Measurements from ENCODE around the gene CLN6.

DNA sequence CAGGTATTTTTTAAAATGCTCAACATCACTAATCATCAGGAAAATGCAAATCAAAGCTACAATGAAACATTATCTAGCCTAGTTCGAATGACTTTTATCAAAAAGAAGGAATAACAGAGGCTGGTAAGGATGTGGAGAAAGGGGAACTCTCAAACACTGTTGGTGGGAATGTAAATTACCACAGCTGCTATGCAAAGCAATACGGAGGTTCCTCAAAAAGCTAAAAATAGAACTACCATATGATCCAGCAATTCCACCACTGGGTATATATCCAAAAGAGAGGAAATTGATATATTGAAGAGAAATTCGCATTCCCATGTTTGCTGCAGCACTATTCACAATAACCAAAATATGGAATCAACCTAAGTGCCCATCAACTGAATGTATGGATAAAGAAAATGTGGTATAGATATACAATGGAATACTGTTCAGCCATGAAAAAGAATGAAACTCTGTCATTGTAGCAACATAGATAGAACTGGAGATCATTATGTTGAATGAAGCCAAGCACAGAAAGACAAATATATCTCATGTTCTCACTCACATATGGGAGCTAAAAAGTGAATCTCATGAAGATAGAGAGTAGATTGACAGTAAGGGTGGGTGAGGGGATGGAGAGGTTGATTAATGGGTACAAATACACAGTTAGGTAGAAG, 19.7 kb upstream of the CLN6 start:
- TF ChIP-seq, protein P1, sequence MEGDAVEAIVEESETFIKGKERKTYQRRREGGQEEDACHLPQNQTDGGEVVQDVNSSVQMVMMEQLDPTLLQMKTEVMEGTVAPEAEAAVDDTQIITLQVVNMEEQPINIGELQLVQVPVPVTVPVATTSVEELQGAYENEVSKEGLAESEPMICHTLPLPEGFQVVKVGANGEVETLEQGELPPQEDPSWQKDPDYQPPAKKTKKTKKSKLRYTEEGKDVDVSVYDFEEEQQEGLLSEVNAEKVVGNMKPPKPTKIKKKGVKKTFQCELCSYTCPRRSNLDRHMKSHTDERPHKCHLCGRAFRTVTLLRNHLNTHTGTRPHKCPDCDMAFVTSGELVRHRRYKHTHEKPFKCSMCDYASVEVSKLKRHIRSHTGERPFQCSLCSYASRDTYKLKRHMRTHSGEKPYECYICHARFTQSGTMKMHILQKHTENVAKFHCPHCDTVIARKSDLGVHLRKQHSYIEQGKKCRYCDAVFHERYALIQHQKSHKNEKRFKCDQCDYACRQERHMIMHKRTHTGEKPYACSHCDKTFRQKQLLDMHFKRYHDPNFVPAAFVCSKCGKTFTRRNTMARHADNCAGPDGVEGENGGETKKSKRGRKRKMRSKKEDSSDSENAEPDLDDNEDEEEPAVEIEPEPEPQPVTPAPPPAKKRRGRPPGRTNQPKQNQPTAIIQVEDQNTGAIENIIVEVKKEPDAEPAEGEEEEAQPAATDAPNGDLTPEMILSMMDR (IDR thresholded peaks at IDR 0.05), result no peak
- TF ChIP-seq POLR2A (IDR thresholded peaks at IDR 0.05), result no peak
